Stimulated activated naive B cell treated with anti-CD40 and anti-IgM and Interleukin-4, amounts not matched to agents 10 μg/mL and 1 μg/mL and 100 μg/mL, for 72 hours (primary cell): ENCODE results near the gene CSMD2.

Experiments used
- ATAC-seq, 2 donors: fragments of 150-1000 bp; cut with Tn5 transposase; replicated peaks; 2 replicates each; pipeline ENCODE4 v1.10.0; 2021; ENCODE audit warnings: moderate library complexity in 1 of 2
- DNase-seq: peaks from one replicate; pipeline ENCODE4 v3.0.0; 2021
- H3K27ac Mint-ChIP-seq: one replicate; pipeline ENCODE4 v1.8.0; 2022; ENCODE audit warnings: mild to moderate bottlenecking, mixed read lengths
- H3K27me3 Mint-ChIP-seq, 2 donors: one replicate each; pipeline ENCODE4 v1.8.0; 2022; ENCODE audit warnings: mixed read lengths in 2 of 2
- H3K36me3 Mint-ChIP-seq, 2 donors: one replicate each; pipeline ENCODE4 v1.8.0; 2022; ENCODE audit warnings: mixed read lengths in 2 of 2, mild to moderate bottlenecking in 1 of 2
- H3K4me1 Mint-ChIP-seq, 2 donors: one replicate each; pipeline ENCODE4 v1.8.0; 2022; ENCODE audit warnings: mixed read lengths in 2 of 2, mild to moderate bottlenecking in 1 of 2
- H3K4me3 Mint-ChIP-seq, 2 donors: one replicate each; pipeline ENCODE4 v1.8.0; 2022; ENCODE audit warnings: mild to moderate bottlenecking in 2 of 2, mixed read lengths in 2 of 2, moderate library complexity in 1 of 2
- H3K9me3 Mint-ChIP-seq, 2 donors: one replicate each; pipeline ENCODE4 v1.8.0; 2022; ENCODE audit warnings: mixed read lengths in 2 of 2, mild to moderate bottlenecking in 1 of 2

Gene CSMD2

GRCh38 chr1:33872683-33873082 lies 292.3 kb downstream of the CSMD2 start:
- Mint-ChIP-seq H3K4me1 (no peaks in the 10 kb centered on the region), H3K27me3 (no peaks in the 10 kb centered on the region), H3K4me3 (no peak overlapping the region), H3K36me3 (no peaks in the 10 kb centered on the region), H3K27ac (no peak overlapping the region), H3K9me3 (peaks cover 0 to 3% of the 10 kb centered on the region in 2 donors)
- no peak for ATAC-seq
- no peak for DNase-seq

GRCh38 chr1:33872275-33872674 lies 292.8 kb downstream of the CSMD2 start:
- no peak overlapping the region for H3K4me3 Mint-ChIP-seq
- no peaks in the 10 kb centered on the region for H3K36me3 Mint-ChIP-seq
- DNase-seq: no peak
- no peaks in the 10 kb centered on the region for H3K4me1 Mint-ChIP-seq
- no peak overlapping the region for H3K27ac Mint-ChIP-seq
- H3K27me3 Mint-ChIP-seq: no peaks in the 10 kb centered on the region
- ATAC-seq: no peak
- peaks cover 0 to 3% of the 10 kb centered on the region in 2 donors for H3K9me3 Mint-ChIP-seq

GRCh38 chr1:33867684-33868083 lies 297.3 kb downstream of the CSMD2 start:
- ATAC-seq (no peak), DNase-seq (no peak)
- Mint-ChIP-seq H3K4me1 (no peaks in the 10 kb centered on the region), H3K9me3 (peaks cover 0 to 5% of the 10 kb centered on the region in 2 donors), H3K27ac (no peak overlapping the region), H3K36me3 (no peaks in the 10 kb centered on the region), H3K27me3 (peaks cover 12 to 20% of the 10 kb centered on the region in 2 donors), H3K4me3 (no peak overlapping the region)

GRCh38 chr1:33866281-33866680 lies 298.7 kb downstream of the CSMD2 start:
- ATAC-seq: no peak
- Mint-ChIP-seq H3K4me3 (no peak overlapping the region), H3K9me3 (peaks cover 0 to 5% of the 10 kb centered on the region in 2 donors), H3K4me1 (no peaks in the 10 kb centered on the region), H3K27ac (no peak overlapping the region), H3K27me3 (peaks cover 12 to 20% of the 10 kb centered on the region in 2 donors), H3K36me3 (no peaks in the 10 kb centered on the region)
- no peak for DNase-seq

GRCh38 chr1:33864460-33865389 lies 300.3 kb downstream of the CSMD2 start:
- no peak for DNase-seq
- no peak for ATAC-seq
- Mint-ChIP-seq H3K4me1 (no peaks in the 10 kb centered on the region), H3K27me3 (peaks cover 12 to 20% of the 10 kb centered on the region in 2 donors), H3K4me3 (no peak overlapping the region), H3K36me3 (no peaks in the 10 kb centered on the region), H3K9me3 (peaks cover 0 to 5% of the 10 kb centered on the region in 2 donors), H3K27ac (no peak overlapping the region)

- DNase-seq: no peak
- H3K4me1 Mint-ChIP-seq: no peaks in the 10 kb centered on the region
- H3K36me3 Mint-ChIP-seq: no peaks in the 10 kb centered on the region
- ATAC-seq: no peak
- peaks cover 12 to 20% of the 10 kb centered on the region in 2 donors for H3K27me3 Mint-ChIP-seq
- no peak within 1 kb of the TSS for H3K4me3 Mint-ChIP-seq
- peaks cover 0 to 5% of the 10 kb centered on the region in 2 donors for H3K9me3 Mint-ChIP-seq
- H3K27ac Mint-ChIP-seq: no peak within 1 kb of the TSS
Observed at GRCh38 chr1:33863779-33864178, 301.3 kb downstream of the CSMD2 start, which contains the start of gene HMGB4. TSS of gene HMGB4 (plus strand) at chr1:33864079. CDS start at chr1:33864192, 113 bp downstream.

GRCh38 chr1:33860671-33861070 lies 304.4 kb downstream of the CSMD2 start:
- Mint-ChIP-seq H3K4me1 (no peaks in the 10 kb centered on the region), H3K36me3 (no peaks in the 10 kb centered on the region), H3K27ac (no peak overlapping the region), H3K27me3 (peaks cover 6 to 20% of the 10 kb centered on the region in 2 donors), H3K9me3 (peaks cover under 1 to 5% of the 10 kb centered on the region in 2 donors), H3K4me3 (no peak overlapping the region)
- DNase-seq: no peak
- ATAC-seq: no peak

- ATAC-seq: no peak
- Mint-ChIP-seq H3K27ac (no peak overlapping the region), H3K27me3 (peaks cover 7 to 13% of the 10 kb centered on the region in 2 donors), H3K4me3 (no peak overlapping the region), H3K36me3 (no peaks in the 10 kb centered on the region), H3K9me3 (peaks cover 2 to 4% of the 10 kb centered on the region in 2 donors), H3K4me1 (no peaks in the 10 kb centered on the region)
- DNase-seq: no peak
Observed at GRCh38 chr1:33854091-33854490, 310.9 kb downstream of the CSMD2 start.

GRCh38 chr1:33853431-33853830 lies 311.6 kb downstream of the CSMD2 start:
- H3K36me3 Mint-ChIP-seq: no peaks in the 10 kb centered on the region
- DNase-seq (no peak), ATAC-seq (no peak)
- H3K4me3 Mint-ChIP-seq: no peak overlapping the region
- H3K27ac Mint-ChIP-seq: no peak overlapping the region
- H3K9me3 Mint-ChIP-seq: peaks cover 2 to 4% of the 10 kb centered on the region in 2 donors
- peaks cover 7 to 13% of the 10 kb centered on the region in 2 donors for H3K27me3 Mint-ChIP-seq
- H3K4me1 Mint-ChIP-seq: no peaks in the 10 kb centered on the region

- no peak overlapping the region for H3K27ac Mint-ChIP-seq
- no peaks in the 10 kb centered on the region for H3K4me1 Mint-ChIP-seq
- DNase-seq: no peak
- H3K36me3 Mint-ChIP-seq: no peaks in the 10 kb centered on the region
- H3K27me3 Mint-ChIP-seq: peaks cover 7 to 9% of the 10 kb centered on the region in 2 donors
- H3K9me3 Mint-ChIP-seq: peaks cover 0 to 4% of the 10 kb centered on the region in 2 donors
- no peak for ATAC-seq
- H3K4me3 Mint-ChIP-seq: no peak overlapping the region
Observed at GRCh38 chr1:33852711-33853110, 312.3 kb downstream of the CSMD2 start.

- no peaks in the 10 kb centered on the region for H3K4me1 Mint-ChIP-seq
- peaks cover 7 to 9% of the 10 kb centered on the region in 2 donors for H3K27me3 Mint-ChIP-seq
- DNase-seq: no peak
- no peak overlapping the region for H3K4me3 Mint-ChIP-seq
- H3K36me3 Mint-ChIP-seq: no peaks in the 10 kb centered on the region
- no peak for ATAC-seq
- peaks cover 0 to 2% of the 10 kb centered on the region in 2 donors for H3K9me3 Mint-ChIP-seq
- H3K27ac Mint-ChIP-seq: no peak overlapping the region
Observed at GRCh38 chr1:33850481-33850880, 314.5 kb downstream of the CSMD2 start.

GRCh38 chr1:33849211-33849610 lies 315.8 kb downstream of the CSMD2 start:
- DNase-seq: no peak
- Mint-ChIP-seq H3K4me1 (no peaks in the 10 kb centered on the region), H3K27ac (no peak overlapping the region), H3K27me3 (peaks cover 7 to 9% of the 10 kb centered on the region in 2 donors), H3K4me3 (no peak overlapping the region), H3K9me3 (no peaks in the 10 kb centered on the region), H3K36me3 (no peaks in the 10 kb centered on the region)
- ATAC-seq: no peak

GRCh38 chr1:33848205-33848937 lies 316.7 kb downstream of the CSMD2 start:
- Mint-ChIP-seq H3K27ac (no peak overlapping the region), H3K27me3 (peaks cover 7 to 9% of the 10 kb centered on the region in 2 donors), H3K4me3 (no peak overlapping the region), H3K9me3 (no peaks in the 10 kb centered on the region), H3K36me3 (no peaks in the 10 kb centered on the region), H3K4me1 (no peaks in the 10 kb centered on the region)
- DNase-seq (no peak), ATAC-seq (no peak)

- H3K9me3 Mint-ChIP-seq: peaks cover 0 to 2% of the 10 kb centered on the region in 2 donors
- no peak overlapping the region for H3K27ac Mint-ChIP-seq
- no peaks in the 10 kb centered on the region for H3K36me3 Mint-ChIP-seq
- ATAC-seq (no peak), DNase-seq (no peak)
- no peak overlapping the region for H3K4me3 Mint-ChIP-seq
- peaks cover 0 to 4% of the 10 kb centered on the region in 2 donors for H3K27me3 Mint-ChIP-seq
- H3K4me1 Mint-ChIP-seq: no peaks in the 10 kb centered on the region
Observed at GRCh38 chr1:33846861-33847260, 318.2 kb downstream of the CSMD2 start.
